Naive thymus-derived CD4-positive, alpha-beta T cell (primary cell): ENCODE data around the gene DPEP1. TPM values are rescaled to one million over a fixed set of nuclear protein-coding genes. Genes with fewer than 3 reads are reported as not detected.
"Not testable (repeated sequence)": the region's sequence is repeated elsewhere in the genome, so short reads cannot be mapped to it uniquely, and the experiment has no call there.

ENCODE experiments used
- ATAC-seq: fragments of 150-1000 bp; cut with Tn5 transposase; 2 replicates; pipeline ENCODE4 v1.10.0; 2021; ENCODE audit warnings: mild to moderate bottlenecking, moderate library complexity
- CTCF ChIA-PET: fragments of 350-600 bp; sonication (Branson Sonifier 250); formaldehyde crosslinking; loops from one replicate; lab custom pipeline; 2021; ENCODE audit warnings: antibody characterized with exemption; lab: Charles Lee
- POLR2A ChIA-PET: fragments of 350-600 bp; sonication (Branson Sonifier 250); formaldehyde crosslinking; loops from one replicate; lab custom pipeline; 2021; ENCODE audit warnings: antibody characterized with exemption, inconsistent platforms; lab: Charles Lee
- DNase-seq, 9 donors: peaks; one replicate each; pipeline versions ENCODE4 v3.0.0 to v3.0.0-alpha.2; 2020 to 2022; ENCODE audit warnings: mixed read lengths in 1 of 9
- H3K27ac ChIP-seq: one replicate; pipeline ENCODE4 v1.7.0; 2013; ENCODE audit warnings: mild to moderate bottlenecking, low read depth, low read length, moderate library complexity
- H3K27me3 ChIP-seq, 2 donors: one replicate each; pipeline ENCODE4 v1.7.0; 2013; ENCODE audit warnings: low read length in 2 of 2, mild to moderate bottlenecking in 2 of 2, moderate library complexity in 2 of 2; ENCODE audit not compliant: control insufficient read depth in 2 of 2, insufficient read depth in 2 of 2
- H3K36me3 ChIP-seq, 3 experiments: 1 replicate in 2 of 3; 2 replicates in 1 of 3; pipeline ENCODE4 v1.7.0; 2013; ENCODE audit warnings: low read length in 3 of 3, mild to moderate bottlenecking in 3 of 3, moderate library complexity in 1 of 3; ENCODE audit not compliant: insufficient read depth in 3 of 3, control insufficient read depth in 2 of 3
- H3K4me1 ChIP-seq, 2 donors: one replicate each; pipeline ENCODE4 v1.7.0; 2013; ENCODE audit warnings: low read length in 2 of 2, mild to moderate bottlenecking in 2 of 2, moderate library complexity in 1 of 2; ENCODE audit not compliant: control insufficient read depth in 2 of 2, insufficient read depth in 2 of 2
- H3K4me3 ChIP-seq: 2 replicates; pipeline ENCODE4 v1.7.0; 2013; ENCODE audit warnings: mild to moderate bottlenecking, low read length
- H3K9me3 ChIP-seq, 3 experiments: 1 replicate in 2 of 3; 2 replicates in 1 of 3; pipeline ENCODE4 v1.7.0; 2013; ENCODE audit warnings: low read length in 3 of 3; ENCODE audit not compliant: control insufficient read depth in 2 of 3
- H3K27ac Mint-ChIP-seq, 9 donors: one replicate each; pipeline ENCODE4 v1.8.0; 2020 to 2022; ENCODE audit warnings: mixed read lengths in 9 of 9, mild to moderate bottlenecking in 8 of 9, moderate library complexity in 5 of 9, inconsistent platforms in 2 of 9
- H3K27me3 Mint-ChIP-seq, 5 donors: one replicate each; pipeline ENCODE4 v1.8.0; 2021 to 2022; ENCODE audit warnings: mixed read lengths in 5 of 5, mild to moderate bottlenecking in 1 of 5
- H3K36me3 Mint-ChIP-seq, 5 donors: one replicate each; pipeline ENCODE4 v1.8.0; 2020 to 2022; ENCODE audit warnings: mixed read lengths in 5 of 5, mild to moderate bottlenecking in 3 of 5, inconsistent platforms in 1 of 5
- H3K4me1 Mint-ChIP-seq, 7 donors: one replicate each; pipeline ENCODE4 v1.8.0; 2020 to 2022; ENCODE audit warnings: mixed read lengths in 7 of 7, mild to moderate bottlenecking in 3 of 7, inconsistent platforms in 1 of 7
- H3K4me3 Mint-ChIP-seq, 10 donors: one replicate each; pipeline ENCODE4 v1.8.0; 2020 to 2022; ENCODE audit warnings: mild to moderate bottlenecking in 10 of 10, mixed read lengths in 10 of 10, moderate library complexity in 6 of 10, inconsistent platforms in 2 of 10
- H3K9me3 Mint-ChIP-seq, 11 donors: one replicate each; pipeline ENCODE4 v1.8.0; 2020 to 2022; ENCODE audit warnings: mixed read lengths in 11 of 11, mild to moderate bottlenecking in 4 of 11, inconsistent platforms in 1 of 11, moderate library complexity in 1 of 11
- intact Hi-C, 2 donors: fragments of 100-400 bp; cut with micrococcal nuclease; formaldehyde crosslinking; loops; one replicate each; pipeline ENCODE4 v1.15.1; 2023
- polyA plus RNA-seq, 2 donors: library from polyadenylated mRNA; unstranded; fragments of 300-500 nt; fragmentation: Illumina TruSeq; gene quantifications; one replicate each; pipeline ENCODE4 v1.2.3, GENCODE V29; 2021
- total RNA-seq, 6 experiments: library from RNA in 5 of 6; stranded (reverse) in 5 of 6; gene quantifications; 1 replicate in 5 of 6; 2 replicates in 1 of 6; pipeline ENCODE4 v1.2.3 and lab custom pipeline; 2021 to 2026

The DPEP1 gene
- total and polyA plus RNA-seq, 7 experiments from 2014 or later, result not detected

GRCh38 chr16:89569506-89570341 lies 43.7 kb upstream of the DPEP1 start:
- H3K27me3 ChIP-seq, result no peaks in the 10 kb centered on the region
- no peak overlapping the region for H3K4me3 Mint-ChIP-seq
- DNase-seq (no peak), ATAC-seq (no peak)
- peaks cover 0 to 2% (median 0%) of the 10 kb centered on the region in 3 experiments for H3K36me3 ChIP-seq
- no peak overlapping the region for H3K27ac ChIP-seq
- peaks cover 3 to 20% (median 12%) of the 10 kb centered on the region in 5 donors for H3K27me3 Mint-ChIP-seq
- POLR2A ChIA-PET, result interaction anchor here (0.6 kb wide), 1 partner anchor 146 kb away, joined by 3 read pairs; no protein-coding TSS in a partner anchor
- H3K27ac Mint-ChIP-seq, result no peak overlapping the region
- peaks cover 0 to 3% (median 0%) of the 10 kb centered on the region in 11 donors for H3K9me3 Mint-ChIP-seq
- H3K4me3 ChIP-seq, result no peak overlapping the region
- intact Hi-C loops, result no loop called here
- H3K9me3 ChIP-seq, result no peaks in the 10 kb centered on the region
- H3K4me1 ChIP-seq, result peaks cover 15 to 24% of the 10 kb centered on the region in 2 donors
- peaks cover 0 to 6% (median 0%) of the 10 kb centered on the region in 5 donors for H3K36me3 Mint-ChIP-seq
- peaks cover 23 to 47% (median 33%) of the 10 kb centered on the region in 7 donors for H3K4me1 Mint-ChIP-seq
- CTCF ChIA-PET, result no interaction called here

GRCh38 chr16:89570342-89570923 lies 43.0 kb upstream of the DPEP1 start:
- ChIA-PET POLR2A (no interaction called here), CTCF (no interaction called here)
- Histone ChIP-seq H3K36me3 (no peaks in the 10 kb centered on the region), H3K4me3 (no peak overlapping the region), H3K27me3 (no peaks in the 10 kb centered on the region), H3K9me3 (no peaks in the 10 kb centered on the region), H3K27ac (no peak overlapping the region), H3K4me1 (peaks cover 8 to 27% of the 10 kb centered on the region in 2 donors)
- ATAC-seq (no peak), DNase-seq (no peak)
- peaks cover 18 to 40% (median 26%) of the 10 kb centered on the region in 7 donors for H3K4me1 Mint-ChIP-seq
- H3K27ac Mint-ChIP-seq, result no peak overlapping the region
- intact Hi-C loops, result no loop called here
- peaks cover 0 to 2% (median 0%) of the 10 kb centered on the region in 5 donors for H3K36me3 Mint-ChIP-seq
- H3K4me3 Mint-ChIP-seq, result no peak overlapping the region
- peaks cover 0 to 3% (median 0%) of the 10 kb centered on the region in 11 donors for H3K9me3 Mint-ChIP-seq
- peaks cover 3 to 22% (median 12%) of the 10 kb centered on the region in 5 donors for H3K27me3 Mint-ChIP-seq

GRCh38 chr16:89570983-89571598 lies 42.4 kb upstream of the DPEP1 start:
- H3K4me3 ChIP-seq, H3K36me3 ChIP-seq, H3K27ac ChIP-seq, H3K27me3 ChIP-seq, H3K9me3 Mint-ChIP-seq, H3K36me3 Mint-ChIP-seq, H3K4me3 Mint-ChIP-seq, POLR2A ChIA-PET, intact Hi-C loops, H3K9me3 ChIP-seq, CTCF ChIA-PET, DNase-seq, ATAC-seq, H3K27ac Mint-ChIP-seq: not testable (repeated sequence)
- H3K4me1 ChIP-seq, result peaks cover 1 to 21% of the 10 kb centered on the region in 2 donors
- Mint-ChIP-seq H3K4me1 (peaks cover 12 to 33% (median 19%) of the 10 kb centered on the region in 7 donors), H3K27me3 (peaks cover 3 to 22% (median 12%) of the 10 kb centered on the region in 5 donors)

DNA sequence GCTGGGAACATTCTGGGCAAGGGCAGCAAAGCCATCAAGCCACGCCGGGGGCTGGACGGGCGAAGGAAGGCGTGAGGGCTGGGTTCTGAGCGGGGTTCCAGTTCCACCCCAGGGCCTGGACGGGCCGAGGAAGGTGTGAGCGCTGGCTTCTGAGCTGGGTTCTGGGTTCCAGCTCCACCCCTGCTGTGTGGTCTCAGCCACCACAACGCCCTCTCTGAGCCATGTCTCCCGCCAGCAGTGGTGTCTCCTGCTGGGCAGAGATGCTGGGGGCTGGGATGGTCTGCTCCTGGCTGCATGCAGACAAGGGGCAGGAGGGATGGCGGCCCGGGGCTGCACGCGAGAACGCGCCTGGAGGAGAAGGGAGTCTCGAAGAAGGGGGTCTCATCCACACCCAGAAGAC lies 41.8 kb upstream of the DPEP1 start:
- intact Hi-C loops, result no loop called here
- Mint-ChIP-seq H3K27ac (peak overlapping the region in 5 of 9 donors; percentile 23 to 76 (median 51)), H3K27me3 (peaks cover 3 to 22% (median 12%) of the 10 kb centered on the region in 5 donors), H3K4me1 (peaks cover 8 to 29% (median 15%) of the 10 kb centered on the region in 7 donors), H3K36me3 (peaks cover 0 to 2% (median 0%) of the 10 kb centered on the region in 5 donors), H3K4me3 (peak overlapping the region in 4 of 10 donors; percentile 6 to 79 (median 16)), H3K9me3 (peaks cover 0 to 3% (median 0%) of the 10 kb centered on the region in 11 donors)
- ATAC-seq (no peak), DNase-seq (no peak)
- no peak overlapping the region for H3K27ac ChIP-seq
- H3K4me3 ChIP-seq, result no peak overlapping the region
- H3K27me3 ChIP-seq, result no peaks in the 10 kb centered on the region
- ChIA-PET CTCF (no interaction called here), POLR2A (interaction anchor here (1.0 kb wide), 1 partner anchor 324 kb away, joined by 3 read pairs; no protein-coding TSS in a partner anchor)
- H3K36me3 ChIP-seq, result no peaks in the 10 kb centered on the region
- peaks cover 0 to 17% of the 10 kb centered on the region in 2 donors for H3K4me1 ChIP-seq
- no peaks in the 10 kb centered on the region for H3K9me3 ChIP-seq

- no peak for ATAC-seq
- Histone ChIP-seq H3K27ac (no peak overlapping the region), H3K4me1 (peaks cover 0 to 17% of the 10 kb centered on the region in 2 donors), H3K9me3 (no peaks in the 10 kb centered on the region), H3K27me3 (no peaks in the 10 kb centered on the region), H3K4me3 (no peak overlapping the region), H3K36me3 (no peaks in the 10 kb centered on the region)
- DNase-seq, result no peak
- Mint-ChIP-seq H3K4me1 (peaks cover 8 to 29% (median 15%) of the 10 kb centered on the region in 7 donors), H3K27ac (peak overlapping the region in 6 of 9 donors; percentile 25 to 65 (median 40)), H3K27me3 (peaks cover 3 to 26% (median 12%) of the 10 kb centered on the region in 5 donors), H3K9me3 (peaks cover 0 to 3% (median 0%) of the 10 kb centered on the region in 11 donors), H3K4me3 (peak overlapping the region in 7 of 10 donors; percentile 6 to 79 (median 31)), H3K36me3 (peaks cover 0 to 2% (median 0%) of the 10 kb centered on the region in 5 donors)
- ChIA-PET CTCF (no interaction called here), POLR2A (interaction anchor here (1.0 kb wide), 1 partner anchor 325 kb away, joined by 3 read pairs; no protein-coding TSS in a partner anchor)
- intact Hi-C loops, result no loop called here
These were observed 41.4 kb upstream of the DPEP1 start for GRCh38 chr16:89572073-89572484.

GRCh38 chr16:89572485-89573205 lies 40.8 kb upstream of the DPEP1 start:
- H3K4me3 ChIP-seq, result no peak overlapping the region
- Mint-ChIP-seq H3K9me3 (peaks cover 0 to 4% (median 0%) of the 10 kb centered on the region in 11 donors), H3K36me3 (peaks cover 0 to under 1% (median 0%) of the 10 kb centered on the region in 5 donors), H3K27me3 (peaks cover 3 to 31% (median 12%) of the 10 kb centered on the region in 5 donors), H3K27ac (peak overlapping the region in 2 of 9 donors; percentile 36 to 51), H3K4me3 (peak overlapping the region in 7 of 10 donors; percentile 17 to 79 (median 31)), H3K4me1 (peaks cover 8 to 29% (median 15%) of the 10 kb centered on the region in 7 donors)
- intact Hi-C loops, result no loop called here
- CTCF ChIA-PET, result no interaction called here
- no peaks in the 10 kb centered on the region for H3K36me3 ChIP-seq
- ATAC-seq (no peak), DNase-seq (no peak)
- H3K27ac ChIP-seq, result no peak overlapping the region
- POLR2A ChIA-PET, result interaction anchor here (0.6 to 1.0 kb wide), 2 partner anchors 84 to 325 kb away, joined by 3 to 4 read pairs; no protein-coding TSS in a partner anchor
- peaks cover 0 to 17% of the 10 kb centered on the region in 2 donors for H3K4me1 ChIP-seq
- no peaks in the 10 kb centered on the region for H3K27me3 ChIP-seq
- no peaks in the 10 kb centered on the region for H3K9me3 ChIP-seq
